Endometrial microvascular endothelial cells (primary cell): ENCODE data around the gene MAML1. TPM values are rescaled to one million over a fixed set of nuclear protein-coding genes. Genes with fewer than 3 reads are reported as not detected.
"Not testable (repeated sequence)": the region's sequence is repeated elsewhere in the genome, so short reads cannot be mapped to it uniquely, and the experiment has no call there.

Source experiments
- in situ Hi-C: cut with HindIII; loops from 2 replicates; pipeline ENCODE4 v1.10.0; 2017; ENCODE audit warnings: low sequenced_read_pairs, low pct_unique_long_range_greater_than_20kb; ENCODE audit errors: inconsistent ontology term
- total RNA-seq: library from RNA; depleted of rRNA; stranded (reverse); fragments of >200 nt; gene quantifications from one replicate; pipeline ENCODE4 v1.2.3, GENCODE V29; 2015; ENCODE audit errors: inconsistent ontology term

Gene MAML1
- total RNA-seq = 13.6 TPM

DNA sequence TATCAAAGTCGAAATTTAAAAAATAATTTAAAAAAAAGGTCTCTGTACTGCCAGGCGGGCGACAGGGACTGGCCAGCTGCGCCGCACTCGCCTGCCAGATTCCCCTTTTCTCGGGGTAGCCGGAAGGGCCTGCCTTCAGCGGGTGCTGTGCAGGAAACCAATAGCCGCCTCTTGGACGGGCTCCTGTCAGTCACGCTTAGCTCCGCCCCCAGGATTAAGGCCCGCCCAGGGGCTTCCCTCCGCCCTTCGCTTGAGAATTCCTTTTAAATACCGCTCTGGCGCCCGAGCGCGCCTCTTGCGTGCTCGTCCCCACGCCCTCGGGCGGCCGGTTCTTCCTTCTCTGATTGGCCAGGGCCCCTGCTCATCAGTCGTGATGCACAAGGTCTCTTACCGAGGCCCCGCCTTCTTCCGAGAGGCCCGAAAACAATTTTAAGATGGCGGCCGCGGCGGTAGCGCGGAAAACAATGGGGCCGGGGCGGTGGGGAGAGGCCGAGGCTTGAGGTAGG, at the start of gene MAML1:
Gene MAML1 (plus strand): TSS at position 411 of the 506 bp plus-strand sequence. CDS start 291 bp downstream, outside the sequence.
- in situ Hi-C loops = no loop called here

DNA sequence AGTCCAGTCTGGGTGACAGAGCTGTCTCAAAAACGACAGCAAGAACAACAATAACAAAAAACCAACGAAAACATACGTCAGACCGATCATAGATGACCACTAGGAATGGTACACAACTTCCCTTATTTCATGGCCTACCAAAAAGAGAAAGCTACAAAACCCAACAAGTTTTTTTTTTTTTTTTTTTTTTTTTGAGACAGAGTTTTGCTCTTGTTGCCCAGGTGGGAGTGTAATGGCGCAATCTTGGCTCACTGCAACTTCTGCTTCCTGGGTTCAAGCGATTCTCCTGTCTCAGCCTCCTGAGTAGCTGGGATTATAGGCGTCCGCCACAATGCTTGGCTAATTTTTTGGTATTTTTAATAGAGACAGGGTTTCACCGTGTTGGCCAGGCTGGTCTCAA, 43.4 kb upstream of the MAML1 start:
- in situ Hi-C loops = not testable (repeated sequence)

GRCh38 chr5:179694561-179694960, 38.1 kb upstream of the MAML1 start:
- in situ Hi-C loops = no loop called here

- in situ Hi-C loops = no loop called here
Measured at GRCh38 chr5:179696603-179697002, 36.0 kb upstream of the MAML1 start.

- in situ Hi-C loops = no loop called here
Measured at GRCh38 chr5:179697108-179697507, 35.5 kb upstream of the MAML1 start.

DNA sequence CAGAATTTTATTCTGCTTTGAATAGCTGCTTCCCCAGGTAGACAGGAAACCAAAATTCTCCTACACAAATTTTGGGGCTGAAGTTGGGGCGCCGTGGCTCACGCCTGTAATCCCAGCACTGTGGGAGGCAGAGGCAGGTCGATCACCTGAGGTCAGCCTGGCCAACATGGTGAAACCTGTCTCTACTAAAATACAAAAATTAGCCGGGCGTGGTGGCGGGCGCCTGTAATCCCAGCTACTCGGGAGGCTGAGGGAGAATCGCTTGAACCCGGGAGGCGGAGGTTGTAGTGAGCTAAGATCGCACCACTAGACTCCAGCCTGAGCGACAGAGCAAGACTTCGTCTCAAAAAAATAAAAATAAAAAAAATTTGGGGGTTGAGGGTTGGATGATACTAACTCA, 35.1 kb upstream of the MAML1 start:
- in situ Hi-C loops = not testable (repeated sequence)

DNA sequence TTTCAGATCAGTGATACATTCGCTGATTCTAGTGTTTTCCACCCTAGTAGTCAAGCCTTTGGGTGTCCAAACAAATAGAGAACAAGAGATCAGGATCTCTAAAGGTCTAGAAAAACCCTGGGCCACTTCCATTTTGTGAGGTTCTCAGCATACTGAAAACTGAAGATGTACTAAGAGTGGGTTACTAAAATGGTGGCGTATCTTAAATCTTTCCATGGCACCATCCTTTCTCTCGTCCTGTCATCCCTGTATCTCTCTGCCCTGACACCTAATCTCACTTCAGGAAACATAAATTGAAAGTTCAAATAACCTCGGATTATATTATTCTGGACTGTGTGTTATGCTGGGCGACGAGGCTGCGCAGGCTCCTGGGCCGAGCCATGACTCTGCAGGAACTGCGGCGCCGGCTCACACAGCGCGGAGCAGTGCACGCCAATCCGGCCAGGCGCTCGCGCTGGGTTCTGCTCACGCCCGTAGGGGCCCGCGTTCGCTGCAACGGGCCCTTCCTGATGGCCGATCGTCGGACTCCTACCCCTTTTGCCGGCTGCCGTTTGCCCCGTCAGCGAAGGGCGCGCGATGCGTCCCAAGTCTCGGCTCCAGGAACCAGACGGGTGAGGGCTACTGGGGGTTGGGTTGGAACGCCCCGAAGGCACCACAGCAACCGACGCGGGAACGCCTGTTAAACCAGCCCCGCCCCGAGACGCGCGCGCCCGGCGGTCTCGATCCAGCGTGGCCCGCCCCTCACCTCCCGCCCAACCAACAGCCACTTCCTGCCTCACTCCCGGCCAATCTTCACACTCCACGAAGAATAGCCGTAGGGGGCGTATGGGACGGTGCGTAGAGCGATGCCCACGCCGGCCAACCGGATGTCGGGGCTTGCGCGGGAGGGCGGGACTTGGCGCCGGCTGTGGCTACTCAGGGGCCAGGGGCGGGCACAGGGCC, 34.4 kb upstream of the MAML1 start:
- in situ Hi-C loops = no loop called here

DNA sequence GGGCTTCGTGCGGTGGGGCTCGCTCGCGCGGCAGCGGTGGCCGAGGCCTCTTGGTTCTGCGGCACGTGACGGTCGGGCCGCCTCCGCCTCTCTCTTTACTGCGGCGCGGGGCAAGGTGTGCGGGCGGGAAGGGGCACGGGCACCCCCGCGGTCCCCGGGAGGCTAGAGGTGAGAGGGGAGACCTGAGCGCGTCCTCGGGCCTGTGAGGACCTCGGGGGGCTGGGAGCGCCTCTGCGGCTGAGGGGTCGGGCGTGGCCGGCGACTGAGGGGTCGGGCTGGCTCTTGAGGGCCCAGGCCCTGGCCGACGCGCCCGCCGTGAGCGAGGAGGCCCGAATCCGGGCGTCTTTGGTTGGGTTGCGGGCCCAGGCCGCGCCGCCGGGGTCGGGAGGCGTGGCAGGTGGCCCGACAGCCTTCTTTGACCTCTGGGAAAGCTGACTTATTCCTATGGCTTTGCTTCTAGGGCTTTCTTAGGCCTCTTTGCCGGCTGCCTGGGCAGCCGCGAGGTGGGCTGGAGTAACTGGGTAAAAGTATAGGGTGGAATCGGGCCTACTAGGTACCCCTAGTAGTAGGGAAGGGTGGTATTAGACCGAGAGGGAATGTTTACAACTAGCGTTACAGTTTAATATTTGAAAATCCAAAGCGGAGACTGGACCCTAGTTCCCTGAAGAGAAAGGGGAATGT, 33.5 kb upstream of the MAML1 start, which contains the start of gene CANX:
Gene CANX (plus strand): TSS at position 33 of the 681 bp plus-strand sequence. CDS start 6,715 bp downstream, outside the sequence.
- in situ Hi-C loops = no loop called here

- in situ Hi-C loops = no loop called here
Measured at GRCh38 chr5:179699616-179700237, 32.9 kb upstream of the MAML1 start.

DNA sequence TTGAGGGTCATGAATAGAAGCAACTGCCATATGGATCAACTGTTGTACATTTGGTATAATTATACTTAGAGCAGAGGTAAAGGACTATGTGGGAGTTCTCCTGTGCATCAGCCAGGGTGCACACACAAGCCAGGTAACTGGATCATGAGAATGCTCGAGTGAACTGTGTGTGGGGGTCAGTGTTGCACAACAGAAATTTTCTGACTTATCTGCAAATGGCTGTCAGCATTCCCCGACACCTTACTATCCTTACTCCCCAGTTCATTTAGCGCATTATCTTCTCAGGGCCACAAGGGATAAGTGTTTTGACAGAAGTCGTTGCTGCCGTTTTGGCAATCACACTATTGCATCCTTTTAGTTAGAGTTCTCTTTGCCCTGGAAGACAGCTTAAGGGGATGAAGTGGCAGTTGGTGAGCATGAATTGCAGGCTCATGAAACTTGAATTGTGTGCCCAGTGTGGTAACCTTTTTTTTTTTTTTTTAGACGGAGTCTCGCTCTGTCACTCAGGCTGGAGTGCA, 32.2 kb upstream of the MAML1 start:
- in situ Hi-C loops = no loop called here

- in situ Hi-C loops = no loop called here
Measured at GRCh38 chr5:179716286-179716685, 16.3 kb upstream of the MAML1 start.

GRCh38 chr5:179720222-179720621, 12.4 kb upstream of the MAML1 start:
- in situ Hi-C loops = no loop called here

DNA sequence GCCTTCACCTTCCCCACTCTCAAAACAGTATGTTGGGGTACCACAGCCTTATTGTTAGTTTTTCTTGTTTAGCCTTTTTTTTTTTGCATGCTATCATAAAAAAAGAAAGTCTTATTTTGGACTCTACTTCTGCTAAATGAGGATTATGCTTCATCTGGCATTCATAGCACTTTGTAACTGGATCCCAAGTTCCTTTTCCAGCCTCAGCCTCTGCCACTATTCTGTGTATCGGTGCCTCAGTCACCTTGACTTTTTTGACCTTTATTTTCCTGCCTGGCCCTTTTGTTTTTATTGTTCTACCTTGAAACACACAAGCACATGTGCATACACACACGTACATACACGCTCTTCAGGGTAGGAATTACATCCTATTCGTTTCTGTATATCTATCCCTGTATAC, 8.5 kb upstream of the MAML1 start:
- in situ Hi-C loops = no loop called here

DNA sequence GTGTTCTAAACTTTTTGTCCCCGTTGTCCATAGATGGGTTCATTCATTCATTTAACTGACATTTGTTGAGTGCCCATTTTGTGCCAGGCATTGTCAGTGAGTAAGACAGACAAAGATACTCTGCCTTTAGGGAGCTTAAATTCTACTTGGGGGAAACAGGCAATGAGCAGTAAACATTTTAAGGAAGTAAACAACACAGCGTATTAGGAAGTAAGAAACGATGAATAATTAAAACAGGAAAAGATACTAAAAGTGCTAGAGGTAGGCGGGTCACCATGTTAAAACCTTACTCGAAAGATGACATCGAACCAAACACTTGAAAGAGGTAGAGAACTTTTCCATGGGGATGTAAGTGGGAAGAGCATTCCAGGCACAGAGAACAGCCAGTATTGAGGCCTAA, 5.5 kb upstream of the MAML1 start:
- in situ Hi-C loops = no loop called here

DNA sequence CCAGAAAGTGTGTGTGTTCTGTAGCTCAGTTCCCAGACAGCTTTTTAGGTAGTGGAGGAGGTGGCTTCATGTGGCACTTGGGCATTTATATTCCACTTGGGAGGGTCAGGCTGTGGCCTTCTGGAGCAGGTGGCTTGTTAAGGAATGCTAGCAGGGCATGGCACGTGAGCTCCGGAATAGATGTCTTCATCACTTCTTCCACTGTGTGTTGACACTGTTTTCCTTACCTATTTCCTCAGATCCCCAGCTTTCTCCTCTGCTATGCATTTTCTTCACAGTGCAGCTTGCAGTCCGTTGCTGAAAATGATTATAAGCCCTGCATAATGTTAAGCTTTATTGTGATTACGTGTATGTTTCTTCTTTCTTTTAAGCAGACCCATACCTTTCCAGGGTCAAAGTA, 3.3 kb upstream of the MAML1 start:
- in situ Hi-C loops = no loop called here

- in situ Hi-C loops = no loop called here
Measured at GRCh38 chr5:179729727-179730126, 2.9 kb upstream of the MAML1 start.

DNA sequence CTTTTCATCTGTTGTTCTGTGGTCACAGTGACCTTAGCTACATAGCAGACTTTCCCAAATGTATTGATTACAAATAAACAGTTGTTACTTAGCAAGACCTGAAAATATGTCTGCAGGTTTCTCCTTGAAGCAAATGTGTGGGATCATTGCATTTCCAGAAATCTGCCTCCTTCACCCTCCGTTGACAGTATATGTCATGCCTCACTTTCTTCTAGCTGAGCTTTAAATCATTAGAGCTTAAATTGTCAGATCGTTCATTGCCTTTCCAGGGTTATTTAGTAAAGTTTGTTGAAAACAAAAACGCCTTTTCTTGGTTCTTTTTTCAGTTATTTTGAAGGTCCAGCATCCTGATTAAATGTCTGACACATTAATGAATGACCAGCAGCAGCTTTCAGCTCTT, 2.3 kb upstream of the MAML1 start:
- in situ Hi-C loops = no loop called here

GRCh38 chr5:179730852-179731251, 1.8 kb upstream of the MAML1 start:
- in situ Hi-C loops = no loop called here

DNA sequence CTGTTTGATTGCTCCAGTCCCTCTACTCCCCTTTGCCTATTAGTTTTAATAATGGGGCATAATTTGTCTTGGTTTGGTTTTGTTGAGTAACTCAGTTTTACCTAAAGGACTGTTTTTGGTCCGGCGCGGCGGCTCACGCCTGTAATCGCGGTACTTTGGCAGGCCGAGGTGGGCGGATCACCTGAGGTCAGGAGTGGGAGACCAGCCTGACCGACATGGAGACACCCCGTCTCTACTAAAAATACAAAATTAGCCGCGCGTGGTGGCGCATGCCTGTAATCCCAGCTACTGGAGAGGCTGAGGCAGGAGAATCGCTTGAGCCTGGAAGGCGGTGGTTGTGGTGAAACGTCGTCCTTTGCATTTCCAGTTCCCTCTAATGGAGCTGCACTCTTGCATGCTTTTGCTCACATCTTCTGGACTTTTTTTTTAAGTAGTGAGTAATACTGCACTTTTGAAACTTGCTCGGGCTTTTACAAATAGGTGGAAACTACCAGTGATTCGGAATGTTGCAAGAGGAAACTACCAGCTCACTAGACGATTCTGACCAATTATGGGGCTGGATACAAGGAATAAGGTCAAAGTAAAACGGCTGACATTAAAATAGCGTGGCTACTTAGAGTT, 721 bp upstream of the MAML1 start:
- in situ Hi-C loops = no loop called here
